Measurements from ENCODE around the gene IFNGR1. TPM values are rescaled to one million over a fixed set of nuclear protein-coding genes. Genes with fewer than 3 reads are reported as not detected.

IFNGR1 gene
- total and polyA plus RNA-seq, 2 experiments from 2014 or later: 22.8 to 23.2 TPM

DNA sequence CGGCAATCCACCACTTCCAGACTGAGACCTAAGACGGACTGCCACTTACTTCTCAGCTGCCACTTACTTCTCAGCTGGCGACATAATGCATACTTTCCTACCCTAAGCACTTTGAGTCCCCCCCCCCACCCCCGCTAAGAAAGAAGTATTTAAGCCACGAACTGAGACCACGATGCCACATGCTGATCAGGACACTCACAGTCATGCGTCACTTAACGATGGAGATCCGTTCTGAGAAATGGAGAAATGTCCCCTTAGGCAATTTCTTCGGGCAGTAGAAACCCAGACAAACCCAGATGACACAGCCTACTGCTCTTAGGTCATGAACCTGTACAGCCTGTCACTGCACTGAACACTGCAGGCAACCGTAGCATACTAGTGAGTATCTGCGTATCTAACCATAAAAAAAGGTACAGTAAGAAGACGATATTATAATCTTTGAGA lies 690 bp downstream of the IFNGR1 start:
- Mint-ChIP-seq H3K4me1 (peaks cover 19% of the 10 kb centered on the region), H3K27ac (peak overlapping the region; percentile 96), H3K27me3 (ENCODE audit: insufficient read depth, low read depth, poor library complexity) (no peaks in the 10 kb centered on the region), H3K4me3 (peak overlapping the region; percentile 91), H3K9me3 (no peaks in the 10 kb centered on the region), H3K36me3 (ENCODE audit: low read depth) (peaks cover 4% of the 10 kb centered on the region; the same call in 2 of the 3 replicates)
- no peaks in the 10 kb centered on the region for H3K36me3 ChIP-seq (ENCODE audit: insufficient read depth)
- DNase-seq (ENCODE audit: low spot score): peak; percentile 24
- peaks cover 28% of the 10 kb centered on the region for H4K20me1 ChIP-seq (replicated peaks; ENCODE audit: insufficient read depth)
- H2AFZ ChIP-seq: peak overlapping the region; percentile 99
- peak overlapping the region; percentile 92 for H3K27ac ChIP-seq (ENCODE audit: low read depth)
- H3K4me1 ChIP-seq (ENCODE audit: insufficient read depth): peaks cover 13% of the 10 kb centered on the region
- H3K4me2 ChIP-seq: peak overlapping the region; percentile 100
- no peaks in the 10 kb centered on the region for H3K27me3 ChIP-seq (ENCODE audit: insufficient read depth)
- H3F3A ChIP-seq (replicated peaks; ENCODE audit: low read depth): no peaks in the 10 kb centered on the region
- no peaks in the 10 kb centered on the region; the same call in 1 of the 2 replicates for H3K9me2 ChIP-seq (ENCODE audit: insufficient read depth)
- H3K4me3 ChIP-seq: peak overlapping the region; percentile 100
- TF ChIP-seq JUNB (IDR thresholded peaks at IDR 0.05; ENCODE audit: unreplicated experiment) (no peak), EZH2phosphoT487 (IDR thresholded peaks at IDR 0.05; ENCODE audit: unreplicated experiment) (no peak), ZNF331 (CRISPR knock-in tag; IDR thresholded peaks at IDR 0.05; ENCODE audit: low read depth) (no peak), NANOG (IDR thresholded peaks at IDR 0.05; ENCODE audit: borderline replicate concordance) (no peak), ZNF114 (CRISPR knock-in tag; IDR thresholded peaks at IDR 0.05) (no peak), POLR2AphosphoS5 (IDR thresholded peaks at IDR 0.05; ENCODE audit: low read depth) (no peak), STAT1 (IDR thresholded peaks at IDR 0.05; ENCODE audit: unreplicated experiment) (no peak), CTCF (conservative IDR thresholded peaks at IDR 0.05; ENCODE audit: low read depth in 2 of 2) (no peak), EZH2 (IDR thresholded peaks at IDR 0.05; ENCODE audit: low read depth, unreplicated experiment) (no peak), CREB1 (CRISPR knock-in tag; IDR thresholded peaks at IDR 0.05; ENCODE audit: low read depth) (no peak)
- TF ChIP-seq, protein P1, sequence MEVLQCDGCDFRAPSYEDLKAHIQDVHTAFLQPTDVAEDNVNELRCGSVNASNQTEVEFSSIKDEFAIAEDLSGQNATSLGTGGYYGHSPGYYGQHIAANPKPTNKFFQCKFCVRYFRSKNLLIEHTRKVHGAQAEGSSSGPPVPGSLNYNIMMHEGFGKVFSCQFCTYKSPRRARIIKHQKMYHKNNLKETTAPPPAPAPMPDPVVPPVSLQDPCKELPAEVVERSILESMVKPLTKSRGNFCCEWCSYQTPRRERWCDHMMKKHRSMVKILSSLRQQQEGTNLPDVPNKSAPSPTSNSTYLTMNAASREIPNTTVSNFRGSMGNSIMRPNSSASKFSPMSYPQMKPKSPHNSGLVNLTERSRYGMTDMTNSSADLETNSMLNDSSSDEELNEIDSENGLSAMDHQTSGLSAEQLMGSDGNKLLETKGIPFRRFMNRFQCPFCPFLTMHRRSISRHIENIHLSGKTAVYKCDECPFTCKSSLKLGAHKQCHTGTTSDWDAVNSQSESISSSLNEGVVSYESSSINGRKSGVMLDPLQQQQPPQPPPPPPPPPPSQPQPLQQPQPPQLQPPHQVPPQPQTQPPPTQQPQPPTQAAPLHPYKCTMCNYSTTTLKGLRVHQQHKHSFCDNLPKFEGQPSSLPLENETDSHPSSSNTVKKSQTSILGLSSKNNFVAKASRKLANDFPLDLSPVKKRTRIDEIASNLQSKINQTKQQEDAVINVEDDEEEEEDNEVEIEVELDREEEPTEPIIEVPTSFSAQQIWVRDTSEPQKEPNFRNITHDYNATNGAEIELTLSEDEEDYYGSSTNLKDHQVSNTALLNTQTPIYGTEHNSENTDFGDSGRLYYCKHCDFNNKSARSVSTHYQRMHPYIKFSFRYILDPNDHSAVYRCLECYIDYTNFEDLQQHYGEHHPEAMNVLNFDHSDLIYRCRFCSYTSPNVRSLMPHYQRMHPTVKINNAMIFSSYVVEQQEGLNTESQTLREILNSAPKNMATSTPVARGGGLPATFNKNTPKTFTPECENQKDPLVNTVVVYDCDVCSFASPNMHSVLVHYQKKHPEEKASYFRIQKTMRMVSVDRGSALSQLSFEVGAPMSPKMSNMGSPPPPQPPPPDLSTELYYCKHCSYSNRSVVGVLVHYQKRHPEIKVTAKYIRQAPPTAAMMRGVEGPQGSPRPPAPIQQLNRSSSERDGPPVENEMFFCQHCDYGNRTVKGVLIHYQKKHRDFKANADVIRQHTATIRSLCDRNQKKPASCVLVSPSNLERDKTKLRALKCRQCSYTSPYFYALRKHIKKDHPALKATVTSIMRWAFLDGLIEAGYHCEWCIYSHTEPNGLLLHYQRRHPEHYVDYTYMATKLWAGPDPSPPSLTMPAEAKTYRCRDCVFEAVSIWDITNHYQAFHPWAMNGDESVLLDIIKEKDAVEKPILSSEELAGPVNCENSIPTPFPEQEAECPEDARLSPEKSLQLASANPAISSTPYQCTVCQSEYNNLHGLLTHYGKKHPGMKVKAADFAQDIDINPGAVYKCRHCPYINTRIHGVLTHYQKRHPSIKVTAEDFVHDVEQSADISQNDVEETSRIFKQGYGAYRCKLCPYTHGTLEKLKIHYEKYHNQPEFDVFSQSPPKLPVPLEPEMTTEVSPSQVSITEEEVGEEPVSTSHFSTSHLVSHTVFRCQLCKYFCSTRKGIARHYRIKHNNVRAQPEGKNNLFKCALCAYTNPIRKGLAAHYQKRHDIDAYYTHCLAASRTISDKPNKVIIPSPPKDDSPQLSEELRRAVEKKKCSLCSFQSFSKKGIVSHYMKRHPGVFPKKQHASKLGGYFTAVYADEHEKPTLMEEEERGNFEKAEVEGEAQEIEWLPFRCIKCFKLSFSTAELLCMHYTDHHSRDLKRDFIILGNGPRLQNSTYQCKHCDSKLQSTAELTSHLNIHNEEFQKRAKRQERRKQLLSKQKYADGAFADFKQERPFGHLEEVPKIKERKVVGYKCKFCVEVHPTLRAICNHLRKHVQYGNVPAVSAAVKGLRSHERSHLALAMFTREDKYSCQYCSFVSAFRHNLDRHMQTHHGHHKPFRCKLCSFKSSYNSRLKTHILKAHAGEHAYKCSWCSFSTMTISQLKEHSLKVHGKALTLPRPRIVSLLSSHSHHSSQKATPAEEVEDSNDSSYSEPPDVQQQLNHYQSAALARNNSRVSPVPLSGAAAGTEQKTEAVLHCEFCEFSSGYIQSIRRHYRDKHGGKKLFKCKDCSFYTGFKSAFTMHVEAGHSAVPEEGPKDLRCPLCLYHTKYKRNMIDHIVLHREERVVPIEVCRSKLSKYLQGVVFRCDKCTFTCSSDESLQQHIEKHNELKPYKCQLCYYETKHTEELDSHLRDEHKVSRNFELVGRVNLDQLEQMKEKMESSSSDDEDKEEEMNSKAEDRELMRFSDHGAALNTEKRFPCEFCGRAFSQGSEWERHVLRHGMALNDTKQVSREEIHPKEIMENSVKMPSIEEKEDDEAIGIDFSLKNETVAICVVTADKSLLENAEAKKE (CRISPR knock-in tag; IDR thresholded peaks at IDR 0.05): no peak
- H3K79me2 ChIP-seq (replicated peaks; ENCODE audit: insufficient read depth): peaks cover 54% of the 10 kb centered on the region
- no peak; the same call in 2 of the 3 replicates for ATAC-seq
